Measurements from ENCODE around the gene ATP2C2.
A peak's percentile ranks its signal among the peaks of the same experiment; 100 is the strongest.

- TF ChIP-seq SUZ12 (IDR thresholded peaks at IDR 0.05; ENCODE audit: low read length) (no peak), CTCF (IDR thresholded peaks at IDR 0.05; ENCODE audit: control extremely low read depth in 1 of 3, insufficient read depth in 1 of 3, low read depth in 1 of 3, low read length in 3 of 3) (peak; percentile 6 to 19 (median 8); a peak in 2 of 4 replicates), RAD21 (IDR thresholded peaks at IDR 0.05 in 1 of 2, conservative IDR thresholded peaks at IDR 0.05 in 1 of 2; ENCODE audit: low read depth in 2 of 2, low read length in 2 of 2) (peak in 1 of 2 experiments; percentile 6; a peak in 1 of 4 replicates), MAFK (IDR thresholded peaks at IDR 0.05; ENCODE audit: low read depth, low read length) (no peak), SIX5 (IDR thresholded peaks at IDR 0.05; ENCODE audit: low read depth, low read length) (no peak), EP300 (IDR thresholded peaks at IDR 0.05; ENCODE audit: borderline replicate concordance in 1 of 2, low read depth in 2 of 2, low read length in 2 of 2) (no peak), POLR2A (IDR thresholded peaks at IDR 0.05; ENCODE audit: control extremely low read depth in 1 of 2, low read depth in 2 of 2, low read length in 2 of 2) (no peak), RFX5 (IDR thresholded peaks at IDR 0.05; ENCODE audit: borderline replicate concordance, low read depth, low read length) (no peak), EZH2 (IDR thresholded peaks at IDR 0.05; ENCODE audit: low read depth, low read length, severe bottlenecking) (no peak)
Measured at GRCh38 chr16:84332975-84333684, 35.2 kb upstream of the ATP2C2 start.

Data from H1 (cell line).